GM19023 (cell line): Measurements from ENCODE around the gene NSUN3.

Experiments
- ATAC-seq: cut with Tn5 transposase; IDR thresholded peaks from one replicate; pipeline ENCODE4 v1.9.1; 2021; ENCODE audit warnings: mild to moderate bottlenecking, moderate library complexity; ENCODE audit not compliant: unreplicated experiment

Gene NSUN3

GRCh38 chr3:94176988-94177745, 114.3 kb downstream of the NSUN3 start:
- no peak for ATAC-seq
